ENCODE results near the gene KCNIP4. TPM values are rescaled to one million over a fixed set of nuclear protein-coding genes. Genes with fewer than 3 reads are reported as not detected.

KCNIP4 gene
- total and polyA plus RNA-seq, 2 of the 4 experiments (the other 2 are of a cell fraction): not detected

GRCh38 chr4:21722157-21722839 is 226.3 kb downstream of the KCNIP4 start:
- intact Hi-C loops (cut with micrococcal nuclease): no loop called here
- dilution Hi-C loops (cut with HindIII; ENCODE audit: low sequenced_read_pairs, unreplicated experiment): no loop called here
- Histone ChIP-seq H2BK20ac (ENCODE audit: low read depth, low read length) (no peak overlapping the region), H4K91ac (ENCODE audit: insufficient read depth, low read depth, low read length) (no peak overlapping the region), H3K9me1 (ENCODE audit: insufficient read depth, low read length) (no peaks in the 10 kb centered on the region), H3K27me3 (ENCODE audit: control insufficient read depth, insufficient read depth, low read length) (no peaks in the 10 kb centered on the region), H3K9me3 (ENCODE audit: control insufficient read depth, insufficient read depth, low read length) (no peaks in the 10 kb centered on the region), H2AK5ac (ENCODE audit: low read depth, low read length) (no peak overlapping the region), H3K9ac (ENCODE audit: low read depth, low read length) (no peak overlapping the region), H3K4me3 (ENCODE audit: insufficient read depth, low read depth, low read length) (no peak overlapping the region), H2AFZ (replicated peaks; ENCODE audit: low read length, poor library complexity) (no peak overlapping the region), H2BK15ac (ENCODE audit: low read depth, low read length) (no peak overlapping the region), H3K14ac (replicated peaks; ENCODE audit: low read depth, low read length) (no peak overlapping the region), H3K18ac (ENCODE audit: low read depth, low read length) (no peak overlapping the region), H4K20me1 (ENCODE audit: insufficient read depth, low read length) (no peaks in the 10 kb centered on the region), H3K56ac (ENCODE audit: extremely low read depth, insufficient read depth, low read length) (no peak overlapping the region), H3K4ac (ENCODE audit: low read depth, low read length) (no peak overlapping the region), H2AK9ac (replicated peaks; ENCODE audit: low read depth, low read length, poor library complexity) (no peak overlapping the region), H3K23ac (ENCODE audit: low read depth, low read length) (no peak overlapping the region), H3K27ac (ENCODE audit: insufficient read depth, low read length) (no peak overlapping the region), H4K5ac (ENCODE audit: low read depth, low read length) (no peak overlapping the region), H4K8ac (ENCODE audit: low read depth in 2 of 2, low read length in 2 of 2) (no peak overlapping the region), H3K36me3 (ENCODE audit: control insufficient read depth, insufficient read depth, low read length) (no peaks in the 10 kb centered on the region), H3K4me1 (ENCODE audit: control insufficient read depth, insufficient read depth, low read length) (no peaks in the 10 kb centered on the region), H2BK5ac (ENCODE audit: low read depth, low read length, poor library complexity, severe bottlenecking) (no peak overlapping the region), H2BK120ac (ENCODE audit: low read depth, low read length) (no peak overlapping the region), H3K79me1 (ENCODE audit: low read depth in 1 of 2, low read length in 2 of 2) (no peaks in the 10 kb centered on the region), H3K4me2 (ENCODE audit: low read depth, low read length) (no peak overlapping the region)
- ChIA-PET POLR2A (ENCODE audit: unreplicated experiment) (no interaction called here), CTCF (interaction anchor here (0.6 kb wide), 1 partner anchor 27 kb away, joined by 5 read pairs; no protein-coding TSS in a partner anchor)
- no TSS peak for BruUV-seq (replicated peaks)
- WGBS, 2 experiments (ENCODE audit: extremely low coverage in 2 of 2, insufficient read length in 1 of 2): no CpG with 5 or more reads among the region's 6 CpGs
- no peak for DNase-seq
- ATAC-seq (ENCODE audit: low read depth): no peak
- in situ Hi-C loops (cut with MboI; ENCODE audit: low sequenced_read_pairs): no loop called here
- TF ChIP-seq CTCF (conservative IDR thresholded peaks at IDR 0.05; ENCODE audit: low read depth, low read length) (no peak), RFX5 (IDR thresholded peaks at IDR 0.05; ENCODE audit: low read depth, low read length) (no peak), ELK1 (IDR thresholded peaks at IDR 0.05; ENCODE audit: borderline replicate concordance, low read depth, low read length) (no peak), USF2 (IDR thresholded peaks at IDR 0.05; ENCODE audit: low read depth, low read length) (no peak), MAFK (IDR thresholded peaks at IDR 0.05; ENCODE audit: low read depth, low read length) (no peak), POLR2A (IDR thresholded peaks at IDR 0.05; ENCODE audit: low read depth, low read length) (no peak)
